Left renal pelvis (tissue), 4 donors: ENCODE data around the gene RMI1. TPM values are rescaled to one million over a fixed set of nuclear protein-coding genes. Genes with fewer than 3 reads are reported as not detected.
A peak's percentile ranks its signal among the peaks of the same experiment; 100 is the strongest.
"Not testable (repeated sequence)": the region's sequence is repeated elsewhere in the genome, so short reads cannot be mapped to it uniquely, and the experiment has no call there.

Experiments
- DNase-seq, 4 donors: peaks; one replicate each; pipeline ENCODE4 v3.0.0-alpha.2; 2013; ENCODE audit warnings: low read depth in 4 of 4, low spot score in 3 of 4
- polyA plus RNA-seq, 4 donors: library from polyadenylated mRNA; unstranded; fragments of 120-200 nt; gene quantifications; one replicate each; pipeline ENCODE4 v1.2.1, GENCODE V29; 2013; ENCODE audit not compliant: insufficient read length in 4 of 4

The RMI1 gene
- polyA plus RNA-seq, 4 donors: 14.2 to 26.8 (median 23.4) TPM

GRCh38 chr9:84000186-84000585 is 19.6 kb downstream of the RMI1 start:
- no peak for DNase-seq

GRCh38 chr9:84001621-84002020 is 21.0 kb downstream of the RMI1 start:
- no peak for DNase-seq

GRCh38 chr9:84002344-84002743 is 21.7 kb downstream of the RMI1 start:
- DNase-seq: no peak

- DNase-seq: no peak
Measured at GRCh38 chr9:84003246-84003645, 22.6 kb downstream of the RMI1 start.

- DNase-seq: no peak
Measured at GRCh38 chr9:84007662-84008061, 27.1 kb downstream of the RMI1 start.

- DNase-seq: no peak
Measured at GRCh38 chr9:84024041-84024575, 43.5 kb downstream of the RMI1 start.

GRCh38 chr9:84027201-84027600 is 46.6 kb downstream of the RMI1 start:
- no peak for DNase-seq

- no peak for DNase-seq
Measured at GRCh38 chr9:84031534-84031933, 50.9 kb downstream of the RMI1 start.

GRCh38 chr9:84041857-84042256 is 61.3 kb downstream of the RMI1 start:
- not testable (repeated sequence) for DNase-seq

GRCh38 chr9:84045481-84046097 is 65.0 kb downstream of the RMI1 start:
- peak in 1 of 4 donors; percentile 2 for DNase-seq

Other genes starting within 250 kb of the RMI1 start
- gene GKAP1, start 163.0 kb upstream of the RMI1 start, polyA plus RNA-seq: 10 to 100 TPM; 14.5 to 23.3 (median 18.9) TPM
- gene KIF27, start 59.4 kb upstream of the RMI1 start, polyA plus RNA-seq: 10 to 100 TPM; 11.0 to 23.8 (median 19.7) TPM
- gene HNRNPK, start 590 bp upstream of the RMI1 start, polyA plus RNA-seq: 1,000 to 10,000 TPM in 1 of 4 donors, 100 to 1,000 TPM in 3; 709 to 1,066 (median 966) TPM